C4-2B (cell line): ENCODE measurements around the gene DENND4B.

Source experiments
- CTCF ChIP-seq: fragments of 450-650 bp; conservative IDR thresholded peaks from 2 replicates; pipeline ENCODE4 v1.5.1; 2017; ENCODE audit warnings: mild to moderate bottlenecking
- ZFX ChIP-seq: fragments of 450-650 bp; IDR thresholded peaks from 2 replicates; pipeline ENCODE4 v1.6.1; 2017

GRCh38 chr1:153888533-153888932, 58.0 kb downstream of the DENND4B start:
- TF ChIP-seq CTCF (no peak), ZFX (no peak)
